Adrenal gland (tissue), 19 donors: Measurements from ENCODE around the gene FBXL20. TPM values are rescaled to one million over a fixed set of nuclear protein-coding genes. Genes with fewer than 3 reads are reported as not detected.

Experiments
- DNase-seq, 7 donors: peaks; one replicate each; pipeline ENCODE4 v3.0.0-alpha.2; 2019 to 2020
- H3K27ac ChIP-seq, 5 donors: fragments of 200-600 bp; sonication (generic) in 4 of 5; 1 replicate in 3 of 5; 2 replicates in 2 of 5; pipeline versions ENCODE4 v1.5.1 to v1.8.0; 2016 to 2020; ENCODE audit warnings: mild to moderate bottlenecking in 1 of 5
- H3K27me3 ChIP-seq: fragments of 200-600 bp; 2 replicates; pipeline ENCODE4 v1.8.0; 2021
- H3K36me3 ChIP-seq, 2 donors: fragments of 200-600 bp; replicated peaks in 1 of 2; 1 replicate in 1 of 2; 2 replicates in 1 of 2; pipeline versions ENCODE4 v1.5.1 to v1.8.0; 2018 to 2022
- H3K4me1 ChIP-seq, 2 donors: fragments of 200-600 bp; replicated peaks in 1 of 2; 1 replicate in 1 of 2; 2 replicates in 1 of 2; pipeline versions ENCODE4 v1.5.1 to v1.8.0; 2018 to 2021
- H3K4me3 ChIP-seq, 4 donors: fragments of 200-600 bp; sonication (generic) in 3 of 4; one replicate each; pipeline ENCODE4 v1.5.1; 2016 to 2018
- H3K9me3 ChIP-seq, 3 donors: fragments of 200-600 bp; sonication (generic) in 1 of 3; replicated peaks in 1 of 3; 1 replicate in 2 of 3; 2 replicates in 1 of 3; pipeline versions ENCODE4 v1.5.1 to v1.8.0; 2016 to 2021
- POLR2A ChIP-seq, 2 donors: fragments of 450-650 bp; IDR thresholded peaks; one replicate each; pipeline ENCODE4 v1.6.1; 2017; ENCODE audit warnings: antibody characterized with exemption in 2 of 2, mild to moderate bottlenecking in 2 of 2, moderate library complexity in 1 of 2
- WGBS, 4 donors: extraction: QIAGEN DNeasy Blood & Tissue Kit in 2 of 4; methylation state at CpG; one replicate each; pipeline versions ENCODE4 v1.1.5 to v1.1.7; 2013 to 2017; 5-methylcytosine and 5-hydroxymethylcytosine counted together
- intact Hi-C, 2 donors: fragments of 100-400 bp; cut with DNase I; formaldehyde crosslinking; loops; one replicate each; pipeline versions ENCODE4 v1.14.1 to v1.15.0; 2022 to 2023
- long read RNA-seq, 10 donors: library from polyadenylated mRNA in 3 of 10; unstranded in 2 of 10; stranded (forward) in 1 of 10; transcript quantifications; one replicate each; pipeline ENCODE4 v2.0.0 and lab custom pipeline, GENCODE V29; 2021 to 2026
- polyA plus RNA-seq, 3 donors: library from polyadenylated mRNA; stranded (reverse); fragments of 200-250 nt in 2 of 3; fragments of 350-450 nt in 1 of 3; fragmentation: Illumina TruSeq in 1 of 3; extraction: RNeasy Lipid Tissue Mini Kit (QIAGEN cat#74804) in 1 of 3; gene quantifications; one replicate each; pipeline ENCODE4 v1.2.3, GENCODE V29; 2013 to 2014
- total RNA-seq, 9 donors: library from RNA; depleted of rRNA in 4 of 9; stranded (reverse); fragments of >200 nt in 4 of 9; fragments of 120-200 nt in 1 of 9; fragmentation: NEBNext Ultra II Directional in 1 of 9; extraction: Animal tissue kit (Norgen Biotek cat#: 25700) in 1 of 9; gene quantifications; one replicate each; pipeline versions ENCODE4 v1.1.0 to v1.2.4, GENCODE V29; 2013 to 2023
- TF ChIP-seq, protein P1 (sequence below), 6 experiments: fragments of 450-650 bp in 4 of 6; fragments of 200-600 bp in 2 of 6; sonication (generic) in 1 of 6; IDR thresholded peaks; 1 replicate in 5 of 6; 2 replicates in 1 of 6; pipeline versions ENCODE4 v1.5.1 to v1.8.0; 2016 to 2021; ENCODE audit warnings: antibody characterized with exemption in 6 of 6, mild to moderate bottlenecking in 2 of 6, moderate library complexity in 1 of 6
- donor health status: healthy with polysubstance abuse.
- donor health status: Bipolar disorder and iron deficiency.
- donor health status: DM: yes; HTN: yes; CAD: no.
- donor health status: DM: no; HTN: no; CAD: no.
- donor health status: DM: no; HTN: no; CAD: no.
- donor health status: DM: yes; HTN: yes; CAD: no.

The FBXL20 gene, protein sequence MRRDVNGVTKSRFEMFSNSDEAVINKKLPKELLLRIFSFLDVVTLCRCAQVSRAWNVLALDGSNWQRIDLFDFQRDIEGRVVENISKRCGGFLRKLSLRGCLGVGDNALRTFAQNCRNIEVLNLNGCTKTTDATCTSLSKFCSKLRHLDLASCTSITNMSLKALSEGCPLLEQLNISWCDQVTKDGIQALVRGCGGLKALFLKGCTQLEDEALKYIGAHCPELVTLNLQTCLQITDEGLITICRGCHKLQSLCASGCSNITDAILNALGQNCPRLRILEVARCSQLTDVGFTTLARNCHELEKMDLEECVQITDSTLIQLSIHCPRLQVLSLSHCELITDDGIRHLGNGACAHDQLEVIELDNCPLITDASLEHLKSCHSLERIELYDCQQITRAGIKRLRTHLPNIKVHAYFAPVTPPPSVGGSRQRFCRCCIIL
- 10 to 100 TPM; 11.5 to 41.5 (median 21.6) TPM for total RNA-seq
- polyA plus RNA-seq, result 1 to 10 TPM; 3.7 to 9.1 (median 6.2) TPM
- long read RNA-seq, donor 1, full-length matches to known transcripts, result 1 of 1 reads
- long read RNA-seq, donor 1, partial matches to known transcripts, result 0 of 1 reads
- long read RNA-seq, donor 1, other reads (novel, unspliced or antisense), result 0 of 1 reads
- long read RNA-seq, donor 2, result 0 reads
- long read RNA-seq, donor 3, partial matches to known transcripts, result 0 of 1 reads
- long read RNA-seq, donor 3, other reads (novel, unspliced or antisense), result 0 of 1 reads
- long read RNA-seq, donor 4, full-length matches to known transcripts, result 2 of 11 reads
- long read RNA-seq, donor 4, partial matches to known transcripts, result 1 of 11 reads
- long read RNA-seq, donor 4, other reads (novel, unspliced or antisense), result 8 of 11 reads
- long read RNA-seq, donor 5, full-length matches to known transcripts, result 16 of 21 reads
- long read RNA-seq, donor 5, partial matches to known transcripts, result 1 of 21 reads
- long read RNA-seq, donor 5, other reads (novel, unspliced or antisense), result 4 of 21 reads
- long read RNA-seq, donor 6, full-length matches to known transcripts, result 1 of 7 reads
- long read RNA-seq, donor 6, partial matches to known transcripts, result 1 of 7 reads
- long read RNA-seq, donor 6, other reads (novel, unspliced or antisense), result 5 of 7 reads
- long read RNA-seq, donor 7, result 0 reads
- long read RNA-seq, donor 8, full-length matches to known transcripts, result 4 of 17 reads
- long read RNA-seq, donor 8, partial matches to known transcripts, result 13 of 17 reads
- long read RNA-seq, donor 8, other reads (novel, unspliced or antisense), result 0 of 17 reads
- long read RNA-seq, donor 9, full-length matches to known transcripts, result 3 of 3 reads
- long read RNA-seq, donor 9, partial matches to known transcripts, result 0 of 3 reads
- long read RNA-seq, donor 9, other reads (novel, unspliced or antisense), result 0 of 3 reads
- long read RNA-seq, donor 10, partial matches to known transcripts, result 0 of 1 reads
- long read RNA-seq, donor 10, other reads (novel, unspliced or antisense), result 0 of 1 reads

DNA sequence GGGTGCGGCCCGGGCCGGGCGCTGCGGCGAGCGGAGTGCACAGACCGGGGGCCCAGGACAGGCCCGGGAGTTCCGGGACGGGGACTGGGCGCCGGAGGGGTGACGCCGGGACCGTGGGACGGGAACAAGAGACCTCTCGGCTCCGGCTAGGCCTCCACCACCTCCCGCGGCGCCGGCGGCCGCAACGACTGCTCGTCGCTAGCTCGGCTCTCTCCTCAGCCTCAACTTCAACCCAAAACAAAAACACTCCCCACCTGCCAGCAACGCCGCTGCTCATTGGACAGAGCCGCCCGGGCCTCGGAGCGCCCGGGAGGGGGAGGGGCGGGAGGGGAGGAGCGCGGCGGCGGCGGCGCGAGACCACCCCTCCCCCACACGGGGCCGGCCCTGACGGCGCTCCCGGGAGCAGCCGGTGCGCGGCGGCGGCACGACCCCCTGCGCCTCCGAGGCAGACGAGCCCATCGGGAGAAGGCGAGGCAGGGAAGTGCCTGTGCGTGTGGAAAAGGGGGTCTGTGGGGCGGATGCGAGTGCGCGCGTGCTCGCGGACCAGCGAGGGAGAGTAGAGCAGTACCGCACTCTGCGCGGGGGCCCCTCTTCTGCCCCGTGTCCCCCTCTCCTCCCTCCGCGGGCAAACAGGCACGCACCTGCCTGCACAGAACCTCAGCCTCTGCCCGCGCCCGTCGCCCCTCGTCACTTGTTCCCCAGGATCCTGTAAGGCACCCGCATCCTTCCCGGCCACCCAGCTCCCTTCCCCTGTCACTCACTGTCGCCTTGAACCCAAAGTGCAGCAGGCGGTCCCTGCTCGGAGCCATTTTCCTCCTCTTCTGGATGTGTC, at the start of gene FBXL20:
Gene FBXL20 (minus strand): TSS at position 215 of the 832 bp plus-strand sequence. CDS start 224 bp downstream, outside the sequence.
- Histone ChIP-seq H3K9me3 (no peaks in the 10 kb centered on the region), H3K4me3 (peak within 1 kb of the TSS; percentile 88 to 98 (median 93)), H3K4me1 (peaks cover 8 to 38% of the 10 kb centered on the region in 2 donors), H3K27me3 (no peaks in the 10 kb centered on the region), H3K27ac (peak within 1 kb of the TSS; percentile 48 to 95 (median 89)), H3K36me3 (peaks cover 0 to 5% of the 10 kb centered on the region in 2 donors)
- WGBS, 4 donors, result 0 to 1% (median 0%) methylated on average over 2 to 86 of the region's 86 CpGs
- DNase-seq, result peak; percentile 93 to 98 (median 96)
- intact Hi-C loops, result loop anchor here (10.0 kb wide), 1 partner anchor 127 kb away; no protein-coding TSS in a partner anchor
- TF ChIP-seq, protein P1, sequence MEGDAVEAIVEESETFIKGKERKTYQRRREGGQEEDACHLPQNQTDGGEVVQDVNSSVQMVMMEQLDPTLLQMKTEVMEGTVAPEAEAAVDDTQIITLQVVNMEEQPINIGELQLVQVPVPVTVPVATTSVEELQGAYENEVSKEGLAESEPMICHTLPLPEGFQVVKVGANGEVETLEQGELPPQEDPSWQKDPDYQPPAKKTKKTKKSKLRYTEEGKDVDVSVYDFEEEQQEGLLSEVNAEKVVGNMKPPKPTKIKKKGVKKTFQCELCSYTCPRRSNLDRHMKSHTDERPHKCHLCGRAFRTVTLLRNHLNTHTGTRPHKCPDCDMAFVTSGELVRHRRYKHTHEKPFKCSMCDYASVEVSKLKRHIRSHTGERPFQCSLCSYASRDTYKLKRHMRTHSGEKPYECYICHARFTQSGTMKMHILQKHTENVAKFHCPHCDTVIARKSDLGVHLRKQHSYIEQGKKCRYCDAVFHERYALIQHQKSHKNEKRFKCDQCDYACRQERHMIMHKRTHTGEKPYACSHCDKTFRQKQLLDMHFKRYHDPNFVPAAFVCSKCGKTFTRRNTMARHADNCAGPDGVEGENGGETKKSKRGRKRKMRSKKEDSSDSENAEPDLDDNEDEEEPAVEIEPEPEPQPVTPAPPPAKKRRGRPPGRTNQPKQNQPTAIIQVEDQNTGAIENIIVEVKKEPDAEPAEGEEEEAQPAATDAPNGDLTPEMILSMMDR (IDR thresholded peaks at IDR 0.05), result peak in 1 of 6 experiments; percentile 22
- peak; percentile 66 to 95 for TF ChIP-seq POLR2A (IDR thresholded peaks at IDR 0.05)

DNA sequence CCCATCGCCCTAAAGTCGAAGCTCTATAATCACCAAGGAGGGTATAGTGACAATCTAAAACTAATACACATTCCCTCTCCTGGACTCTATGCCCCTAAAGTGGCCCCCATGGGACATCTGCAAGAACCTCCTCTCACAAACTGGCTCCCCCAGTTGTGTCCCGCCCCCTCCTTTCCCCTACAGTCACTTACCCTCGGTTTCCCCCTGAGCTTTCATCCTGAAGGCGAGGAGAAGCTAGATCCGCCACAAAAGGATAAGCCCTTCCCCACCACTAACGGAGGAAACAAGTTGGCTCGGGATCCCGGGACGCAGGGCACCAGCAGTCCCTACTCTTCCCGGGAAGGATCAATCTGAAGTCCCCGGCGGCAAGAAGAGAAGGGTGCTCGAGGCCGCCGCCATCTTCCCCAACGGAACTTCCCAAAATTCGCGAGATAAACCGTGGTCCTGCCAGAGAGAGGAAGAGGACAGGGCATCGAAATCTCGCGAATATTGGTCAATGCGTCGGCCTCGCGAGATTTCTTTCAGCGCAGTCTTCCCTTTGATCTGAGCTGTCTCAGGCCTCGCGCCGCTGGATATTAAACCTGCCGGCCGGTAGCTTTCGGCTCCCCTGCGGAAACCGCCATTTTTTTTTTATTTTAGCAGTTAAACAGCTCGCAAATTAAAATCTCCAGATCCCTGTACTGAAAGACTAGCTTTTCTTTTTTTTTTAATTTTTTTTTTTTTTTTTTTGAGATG, 49.6 kb upstream of the FBXL20 start, which contains the start of gene MED1:
Gene MED1 (minus strand): TSS at position 417 of the 735 bp plus-strand sequence. CDS start 201 bp downstream, at position 216.
- Histone ChIP-seq H3K27ac (peak within 1 kb of the TSS in 4 of 5 donors; percentile 58 to 90 (median 79)), H3K9me3 (no peaks in the 10 kb centered on the region), H3K36me3 (peaks cover 0 to 21% of the 10 kb centered on the region in 2 donors), H3K4me1 (peaks cover 0 to 19% of the 10 kb centered on the region in 2 donors), H3K27me3 (no peaks in the 10 kb centered on the region), H3K4me3 (peak within 1 kb of the TSS; percentile 84 to 99 (median 91))
- intact Hi-C loops, result no loop called here
- 0% methylated on average over 36 to 37 of the region's 37 CpGs for WGBS, 4 donors
- DNase-seq, result peak; percentile 94 to 98 (median 96)
- TF ChIP-seq POLR2A (IDR thresholded peaks at IDR 0.05), result peak; percentile 25 to 83
- TF ChIP-seq, protein P1 (IDR thresholded peaks at IDR 0.05), result no peak

DNA sequence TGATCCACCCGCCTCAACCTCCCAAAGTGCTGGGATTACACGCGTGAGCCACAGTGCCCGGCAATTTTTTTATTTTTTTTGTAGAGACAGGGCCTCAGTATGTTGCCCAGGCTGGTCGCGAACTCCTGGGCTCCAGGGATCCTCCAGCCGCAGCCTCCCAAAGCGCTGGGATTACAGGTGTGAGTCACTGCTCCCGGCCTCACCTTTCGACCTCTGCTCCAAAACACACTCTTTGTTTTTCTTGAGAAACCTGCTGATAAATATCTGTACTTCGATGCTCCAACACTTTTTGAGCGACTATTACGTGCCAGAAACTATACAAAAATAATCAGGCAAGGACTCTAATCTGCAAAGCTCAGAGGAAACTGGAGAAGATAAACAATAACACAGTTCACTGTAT, 48.6 kb upstream of the FBXL20 start:
- Histone ChIP-seq H3K36me3 (peaks cover 0 to 31% of the 10 kb centered on the region in 2 donors), H3K9me3 (no peaks in the 10 kb centered on the region), H3K27ac (no peak overlapping the region)

More for the DNA sequence above, 48.6 kb upstream of the FBXL20 start:
- Histone ChIP-seq H3K4me1 (peaks cover 0 to 19% of the 10 kb centered on the region in 2 donors), H3K27me3 (no peaks in the 10 kb centered on the region), H3K4me3 (peak overlapping the region in 2 of 4 donors; percentile 84 to 92)
- no peak for DNase-seq
- TF ChIP-seq, protein P1 (IDR thresholded peaks at IDR 0.05), result no peak
- no peak for TF ChIP-seq POLR2A (IDR thresholded peaks at IDR 0.05)
- WGBS, 4 donors, result 81 to 86% (median 83%) methylated on average over 13 of the region's 13 CpGs
- intact Hi-C loops, result no loop called here
